ENCODE measurements around the gene KPNA5.
A peak's percentile ranks its signal among the peaks of the same experiment; 100 is the strongest.
"Not testable (repeated sequence)": the region's sequence is repeated elsewhere in the genome, so short reads cannot be mapped to it uniquely, and the experiment has no call there.

The KPNA5 gene

GRCh38 chr6:116680880-116681672 lies at the start of gene KPNA5:
TSS of gene KPNA5 (plus strand) at chr6:116681211. CDS start at chr6:116681335, 124 bp downstream.
- DNase-seq (ENCODE audit: low read depth in 2 of 2), result peak; percentile 78 to 82

- DNase-seq (ENCODE audit: low read depth in 2 of 2), result no peak
Measured at GRCh38 chr6:116631379-116631990, 49.5 kb upstream of the KPNA5 start.

GRCh38 chr6:116633685-116634084 lies 47.3 kb upstream of the KPNA5 start:
- no peak for DNase-seq (ENCODE audit: low read depth in 2 of 2)

DNA sequence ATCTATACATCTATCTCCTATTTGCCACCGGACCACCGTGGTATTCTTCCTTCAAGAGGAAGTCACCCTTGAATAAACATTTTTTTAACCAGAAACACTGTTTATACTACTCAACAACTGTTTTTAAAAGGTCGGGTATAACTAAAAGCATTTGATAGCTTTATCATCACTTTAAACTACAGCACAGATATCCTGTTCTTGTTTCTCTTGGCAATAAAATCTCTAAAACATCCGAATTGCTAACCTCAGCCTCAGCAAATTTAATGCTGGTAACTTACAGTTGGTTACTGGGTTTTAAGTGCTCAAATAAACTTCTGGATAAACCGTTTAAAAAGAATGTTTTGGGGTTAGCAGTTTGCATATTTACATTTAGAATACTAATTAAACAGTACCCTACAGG lies 32.9 kb upstream of the KPNA5 start:
- DNase-seq (ENCODE audit: low read depth in 2 of 2), result no peak

DNA sequence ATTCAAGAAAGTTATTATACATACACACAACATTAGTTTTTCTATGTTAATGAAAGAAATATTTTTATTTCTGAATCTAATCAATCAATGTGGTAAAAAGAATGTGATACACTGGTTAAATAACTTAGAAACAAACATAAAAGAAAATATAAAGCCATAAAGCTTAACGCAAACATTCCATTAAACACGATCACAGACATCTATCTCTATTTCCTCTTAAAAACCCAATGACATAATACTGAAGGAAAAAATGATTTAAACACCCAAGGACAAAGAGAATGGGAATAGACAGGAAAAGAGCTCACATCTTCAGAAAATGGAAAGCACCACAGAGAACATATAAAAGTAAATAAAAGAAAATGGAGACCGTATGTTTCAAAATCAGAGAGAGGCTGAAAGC lies 31.9 kb upstream of the KPNA5 start:
- no peak for DNase-seq (ENCODE audit: low read depth in 2 of 2)

DNA sequence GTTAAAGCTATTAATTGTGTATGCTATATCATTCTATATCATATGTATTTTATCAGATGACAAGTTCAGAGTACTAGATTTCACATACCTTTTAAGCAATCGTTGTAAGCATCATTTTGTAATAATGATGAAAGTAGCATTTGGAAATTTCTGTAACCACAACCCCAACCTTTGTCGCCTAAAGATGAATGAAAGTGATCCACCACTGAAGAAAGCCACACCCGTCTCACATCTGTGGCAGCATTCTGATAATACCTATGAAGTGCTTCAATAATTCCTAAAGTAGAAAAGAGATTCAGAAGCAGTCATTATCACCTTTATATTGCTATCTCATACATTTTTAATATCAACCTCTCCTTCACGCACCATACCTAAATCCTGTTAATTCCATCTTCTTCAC lies 29.1 kb upstream of the KPNA5 start:
- no peak for DNase-seq (ENCODE audit: low read depth in 2 of 2)

DNA sequence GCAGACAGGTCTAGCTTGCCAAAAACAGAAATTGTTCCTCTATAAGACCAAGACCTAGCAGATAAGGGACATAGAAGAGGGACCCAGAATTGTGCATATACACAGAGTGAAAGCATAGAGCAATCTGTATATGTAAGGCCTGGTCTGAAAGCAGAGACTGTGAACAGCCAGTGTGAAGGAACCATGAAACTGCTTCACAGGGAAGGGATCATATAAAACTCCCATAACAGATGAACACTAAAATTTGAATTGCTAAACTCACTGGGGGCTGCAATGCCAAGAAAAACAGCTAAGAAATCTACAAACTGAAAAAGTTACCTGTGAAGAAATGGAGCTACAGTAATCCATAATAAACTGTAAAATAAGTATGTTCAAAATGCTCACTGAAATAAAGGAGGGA lies 19.4 kb upstream of the KPNA5 start:
- DNase-seq (ENCODE audit: low read depth in 2 of 2), result no peak

DNA sequence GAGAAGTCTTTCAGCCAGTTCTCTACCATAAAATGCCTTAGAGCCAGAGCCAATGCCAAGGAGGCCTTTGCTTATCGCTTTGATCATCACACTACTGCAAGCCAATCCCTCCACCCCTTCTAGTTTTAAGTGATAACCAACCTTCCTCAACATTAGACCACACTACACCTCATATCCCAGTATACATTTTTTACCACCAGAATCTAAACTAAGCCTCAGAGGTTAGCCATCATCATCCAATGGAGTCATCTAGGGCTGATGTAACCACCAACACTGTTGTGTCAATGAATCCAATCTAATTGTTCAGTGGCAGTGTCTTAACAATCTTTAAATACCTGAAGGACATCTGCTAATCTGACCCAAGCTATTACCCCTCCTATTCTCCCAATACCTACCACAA lies 18.8 kb upstream of the KPNA5 start:
- DNase-seq (ENCODE audit: low read depth in 2 of 2), result no peak

GRCh38 chr6:116663308-116663707 lies 17.7 kb upstream of the KPNA5 start:
- DNase-seq (ENCODE audit: low read depth in 2 of 2), result no peak

DNA sequence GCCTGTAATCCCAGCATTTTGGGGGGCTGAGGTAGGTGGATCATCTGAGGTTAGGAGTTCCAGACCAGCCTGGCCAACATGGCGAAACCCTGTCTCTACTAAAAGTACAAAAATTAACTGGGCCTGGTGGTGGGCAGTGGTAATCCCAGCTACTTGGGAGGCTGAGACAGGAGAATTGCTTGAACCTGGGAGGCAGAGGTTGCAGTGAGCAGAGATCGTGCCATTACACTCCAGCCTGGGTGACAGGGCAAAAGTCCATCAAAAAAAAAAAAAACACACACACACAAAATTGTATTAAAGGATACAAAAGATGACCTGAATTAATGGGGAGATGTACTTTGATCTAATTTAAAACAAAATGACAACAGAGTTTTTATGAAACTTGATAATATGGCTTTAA lies 16.8 kb upstream of the KPNA5 start:
- not testable (repeated sequence) for DNase-seq (ENCODE audit: low read depth in 2 of 2)

DNA sequence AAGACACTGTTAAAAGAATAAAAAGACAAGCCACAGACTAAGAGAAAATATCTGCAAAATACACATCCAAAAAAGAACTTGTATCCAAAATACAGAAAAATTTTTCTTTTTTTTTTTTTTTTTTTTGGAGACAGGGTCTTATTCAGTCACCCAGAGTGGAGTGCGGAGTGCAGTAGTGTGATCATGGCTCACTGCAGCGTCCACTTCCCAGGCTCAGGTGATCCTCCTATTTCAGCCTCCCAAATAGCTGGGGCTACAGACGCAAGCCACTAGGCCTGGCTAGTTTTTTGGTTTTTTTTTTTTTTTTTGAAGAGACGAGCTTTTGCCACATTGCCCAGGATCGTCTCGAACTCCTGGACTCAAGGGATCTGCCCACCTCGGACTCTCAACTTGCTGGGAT lies 15.5 kb upstream of the KPNA5 start:
- DNase-seq (ENCODE audit: low read depth in 2 of 2), result no peak

DNA sequence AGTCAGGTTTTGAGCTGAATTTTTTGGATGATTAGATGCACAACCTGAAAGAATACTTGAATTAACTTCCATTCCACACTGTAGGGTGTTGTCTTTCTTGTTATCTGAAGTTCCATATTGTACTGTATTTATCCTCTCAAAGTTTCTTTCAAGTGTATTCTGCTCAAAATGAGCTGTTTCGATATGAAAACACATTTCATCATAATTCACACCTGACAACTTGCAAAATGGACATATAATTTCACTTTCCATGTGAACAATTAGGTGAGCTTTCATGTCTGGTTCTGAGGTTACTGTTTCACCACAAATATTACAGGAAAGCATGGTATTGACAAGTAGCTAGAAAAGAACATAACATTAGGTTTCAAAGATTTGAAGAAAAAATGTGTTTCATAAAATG lies 14.1 kb upstream of the KPNA5 start:
- no peak for DNase-seq (ENCODE audit: low read depth in 2 of 2)

DNA sequence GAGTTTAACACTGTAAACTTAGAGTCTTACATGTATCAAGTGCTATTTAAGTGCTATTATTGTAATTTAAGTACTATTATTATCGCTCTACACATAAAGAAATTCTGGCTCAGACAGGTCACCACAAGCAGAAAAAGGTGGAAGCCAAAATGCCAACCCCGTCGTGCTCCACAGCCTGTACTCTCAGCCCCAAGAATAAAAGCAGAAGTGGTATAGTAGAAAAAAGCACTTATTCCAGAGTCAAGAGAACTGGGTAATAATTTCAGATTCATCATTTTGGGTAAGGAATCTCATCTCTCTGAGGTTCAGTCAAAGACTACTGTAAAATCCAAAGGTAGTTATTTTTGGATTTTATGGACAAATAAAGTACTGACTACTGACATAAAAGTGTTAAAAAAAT lies 13.4 kb upstream of the KPNA5 start:
- no peak for DNase-seq (ENCODE audit: low read depth in 2 of 2)

DNA sequence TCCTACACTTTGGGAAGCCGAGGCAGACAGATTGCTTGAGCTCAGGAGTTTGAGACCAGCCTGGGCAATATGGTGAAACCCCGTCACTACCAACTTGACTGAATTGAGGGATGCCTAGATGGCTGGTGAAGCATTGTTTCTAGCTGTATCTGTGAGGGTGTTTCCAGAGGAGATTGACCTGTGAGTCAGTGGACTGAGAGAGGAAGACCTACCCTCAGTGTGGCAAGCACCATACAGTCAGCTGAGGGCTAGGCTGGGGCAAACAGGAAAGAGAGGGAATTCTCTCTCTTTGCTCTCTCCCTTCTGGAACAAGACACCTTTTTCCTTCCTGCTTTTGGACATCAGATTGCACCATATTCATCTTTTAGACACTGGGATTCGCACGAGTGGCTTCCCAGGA lies 8.7 kb upstream of the KPNA5 start:
- no peak for DNase-seq (ENCODE audit: low read depth in 2 of 2)

DNA sequence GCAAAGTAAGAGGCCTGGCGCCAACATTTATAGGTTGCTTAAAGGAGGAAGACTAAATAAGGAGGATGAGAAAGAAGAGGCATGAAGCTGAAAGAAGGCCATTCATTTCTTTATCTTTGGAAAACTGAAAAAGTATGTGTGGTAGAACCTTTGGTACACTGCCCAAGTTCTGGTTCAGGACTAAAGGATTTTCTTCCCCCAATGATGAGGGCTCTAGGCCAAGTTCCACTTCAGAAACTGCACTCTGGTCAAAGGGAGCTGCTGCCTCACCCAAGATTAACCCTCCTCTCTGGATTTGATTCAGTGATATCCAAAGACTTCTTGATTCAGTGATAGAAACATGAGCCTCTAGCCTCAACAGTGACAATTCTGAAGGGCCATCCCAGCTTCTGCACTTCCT lies 5.0 kb upstream of the KPNA5 start:
- DNase-seq (ENCODE audit: low read depth in 2 of 2), result no peak

GRCh38 chr6:116682334-116682712 lies 1.3 kb downstream of the KPNA5 start:
- peak in 1 of 2 donors; percentile 22 for DNase-seq (ENCODE audit: low read depth in 2 of 2)

DNA sequence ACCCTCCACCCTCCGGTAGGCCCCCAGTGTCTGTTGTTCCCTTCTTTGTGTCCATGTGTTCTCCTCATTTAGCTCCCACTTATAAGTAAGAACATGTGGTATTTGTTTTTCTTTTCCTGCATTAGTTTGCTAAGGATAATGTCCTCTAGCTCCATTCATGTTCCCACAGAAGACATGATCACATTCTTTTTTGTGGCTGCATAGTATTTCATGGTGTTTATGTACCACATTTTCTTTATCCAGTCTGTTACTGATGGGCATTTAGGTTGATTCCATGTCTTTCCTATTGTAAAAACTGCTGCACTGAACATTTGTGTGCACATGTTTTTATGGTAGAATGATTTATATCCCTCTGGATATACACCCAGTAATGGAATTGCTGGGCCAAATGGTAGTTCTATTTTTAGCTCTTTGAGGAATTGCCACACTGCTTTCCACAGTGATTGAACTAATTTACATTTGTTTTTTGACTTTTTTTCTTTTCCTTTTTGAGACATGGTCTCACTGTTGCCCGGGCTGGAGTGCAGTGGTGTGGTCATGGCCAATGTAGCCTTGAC lies 4.5 kb downstream of the KPNA5 start:
- DNase-seq (ENCODE audit: low read depth in 2 of 2), result no peak

DNA sequence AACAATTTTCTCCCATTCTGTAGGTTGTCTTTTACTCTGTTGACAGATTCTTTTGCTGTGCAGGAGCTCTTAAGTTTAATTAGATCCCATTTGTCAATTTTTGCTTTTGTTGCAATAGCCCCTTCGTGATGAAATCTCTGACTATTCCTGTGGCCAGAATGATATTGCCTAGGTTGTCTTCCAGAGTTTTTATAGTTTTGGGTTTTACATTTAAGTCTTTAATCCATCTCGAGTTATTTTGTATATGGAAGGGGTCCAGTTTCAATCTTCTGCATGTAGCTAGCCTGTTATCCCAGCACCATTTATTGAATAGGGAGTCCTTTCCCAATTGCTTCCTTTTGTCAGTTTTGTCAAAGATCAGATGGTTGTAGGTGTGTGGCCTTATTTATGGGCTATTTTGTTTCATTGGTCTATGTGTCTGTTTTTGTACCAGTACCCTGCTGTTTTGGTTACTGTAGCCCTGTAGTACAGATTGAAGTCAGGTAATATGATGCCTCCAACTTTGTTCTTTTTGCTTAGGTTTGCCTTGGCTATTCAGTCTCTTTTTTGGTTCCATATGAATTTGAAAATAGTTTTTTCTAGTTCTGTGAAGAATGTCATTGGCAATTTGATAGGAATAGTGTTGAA lies 5.6 kb downstream of the KPNA5 start:
- not testable (repeated sequence) for DNase-seq (ENCODE audit: low read depth in 2 of 2)

GRCh38 chr6:116691154-116691553 lies 10.1 kb downstream of the KPNA5 start:
- no peak for DNase-seq (ENCODE audit: low read depth in 2 of 2)

- DNase-seq (ENCODE audit: low read depth in 2 of 2), result not testable (repeated sequence)
Measured at GRCh38 chr6:116692873-116693272, 11.9 kb downstream of the KPNA5 start.

GRCh38 chr6:116693275-116693674 lies 12.3 kb downstream of the KPNA5 start:
- not testable (repeated sequence) for DNase-seq (ENCODE audit: low read depth in 2 of 2)

GRCh38 chr6:116695401-116695800 lies 14.4 kb downstream of the KPNA5 start:
- no peak for DNase-seq (ENCODE audit: low read depth in 2 of 2)

- DNase-seq (ENCODE audit: low read depth in 2 of 2), result no peak
Measured at GRCh38 chr6:116697480-116697879, 16.5 kb downstream of the KPNA5 start.
